CD4-positive, alpha-beta T cell treated with Interleukin-21 for 1 hour (primary cell): ENCODE measurements around the gene MTIF3.

Experiments
- DNase-seq: peaks from one replicate; pipeline ENCODE4 v3.0.0-alpha.2; 2020

Gene MTIF3, protein sequence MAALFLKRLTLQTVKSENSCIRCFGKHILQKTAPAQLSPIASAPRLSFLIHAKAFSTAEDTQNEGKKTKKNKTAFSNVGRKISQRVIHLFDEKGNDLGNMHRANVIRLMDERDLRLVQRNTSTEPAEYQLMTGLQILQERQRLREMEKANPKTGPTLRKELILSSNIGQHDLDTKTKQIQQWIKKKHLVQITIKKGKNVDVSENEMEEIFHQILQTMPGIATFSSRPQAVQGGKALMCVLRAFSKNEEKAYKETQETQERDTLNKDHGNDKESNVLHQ

DNA sequence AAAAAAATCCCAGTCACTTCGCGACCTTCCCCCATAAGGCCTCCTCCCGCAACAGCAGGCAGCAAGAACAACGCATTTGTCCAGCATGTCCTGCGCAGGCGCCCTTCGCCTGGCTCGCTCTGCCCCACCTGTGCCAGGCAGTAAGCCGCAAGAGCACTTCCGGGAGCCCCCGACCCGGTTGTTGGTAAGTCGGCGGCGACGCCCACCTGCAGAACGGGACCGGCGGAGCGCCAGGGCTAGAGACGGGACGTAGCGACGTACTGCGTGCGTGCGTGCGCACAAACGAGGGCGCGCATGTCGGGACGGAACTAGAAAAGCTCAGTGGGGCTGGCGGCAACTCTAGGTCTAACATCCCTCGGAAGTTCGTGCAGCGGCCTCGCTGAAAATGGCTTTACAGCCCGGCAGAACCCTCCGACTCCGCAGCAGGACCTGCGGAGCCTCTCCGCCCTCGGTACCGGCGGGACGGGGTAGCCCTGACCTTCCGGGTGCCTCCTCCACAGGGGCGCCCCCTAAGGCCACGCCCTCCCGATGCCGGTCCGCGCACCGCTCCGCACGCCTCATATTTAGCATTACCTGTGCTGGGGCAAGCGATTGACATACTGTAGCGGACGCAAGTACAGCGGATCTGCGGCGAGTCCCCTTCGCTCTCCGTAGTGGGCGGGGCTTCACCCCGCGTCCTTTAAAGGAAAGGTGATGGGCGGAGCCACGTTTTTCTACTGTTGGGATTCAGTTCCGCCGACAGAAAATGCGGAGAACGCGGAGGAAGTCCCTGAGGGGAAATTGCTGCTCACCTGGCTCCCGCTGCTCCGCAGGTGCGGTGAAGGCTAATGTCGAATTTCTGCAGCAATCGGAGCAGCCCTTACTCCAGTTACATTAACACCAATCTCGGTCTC lies at the start of gene MTIF3:
TSS of gene MTIF3 (minus strand) at position 629 of the 893 bp plus-strand sequence. CDS start 10,116 bp downstream, outside the sequence.
- peak; percentile 98 for DNase-seq

DNA sequence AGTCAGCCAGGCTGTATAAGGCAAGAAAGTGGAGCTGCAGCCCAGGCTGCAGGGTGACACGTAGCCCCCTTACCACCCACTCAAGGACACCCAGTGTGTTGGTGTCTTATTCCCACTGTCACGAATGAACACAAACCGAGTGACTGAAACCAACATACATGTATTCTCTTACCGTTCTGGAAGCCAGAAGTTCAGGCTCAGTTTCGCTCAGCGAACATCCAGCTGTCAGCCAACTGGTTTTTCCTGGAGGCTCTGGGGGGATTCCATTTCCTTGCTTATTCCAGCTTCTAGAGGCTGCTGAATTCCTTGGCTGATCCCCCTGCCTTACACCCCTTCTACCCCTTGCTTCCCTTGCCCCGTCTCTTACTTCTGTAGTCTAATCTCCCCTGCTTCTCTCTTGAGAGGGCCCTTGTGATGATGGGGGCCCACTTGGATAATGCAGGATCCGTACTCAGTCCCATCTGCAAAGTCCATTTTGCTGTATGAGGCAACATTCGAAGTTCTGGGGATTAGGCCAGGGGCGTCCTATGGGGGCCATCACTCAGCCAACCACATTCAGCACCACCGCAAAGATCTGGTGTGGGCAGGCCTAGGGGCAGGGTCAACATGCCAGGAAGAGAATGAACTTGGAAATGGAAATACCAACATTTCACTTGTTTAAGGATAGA lies 47.3 kb upstream of the MTIF3 start:
- no peak for DNase-seq

DNA sequence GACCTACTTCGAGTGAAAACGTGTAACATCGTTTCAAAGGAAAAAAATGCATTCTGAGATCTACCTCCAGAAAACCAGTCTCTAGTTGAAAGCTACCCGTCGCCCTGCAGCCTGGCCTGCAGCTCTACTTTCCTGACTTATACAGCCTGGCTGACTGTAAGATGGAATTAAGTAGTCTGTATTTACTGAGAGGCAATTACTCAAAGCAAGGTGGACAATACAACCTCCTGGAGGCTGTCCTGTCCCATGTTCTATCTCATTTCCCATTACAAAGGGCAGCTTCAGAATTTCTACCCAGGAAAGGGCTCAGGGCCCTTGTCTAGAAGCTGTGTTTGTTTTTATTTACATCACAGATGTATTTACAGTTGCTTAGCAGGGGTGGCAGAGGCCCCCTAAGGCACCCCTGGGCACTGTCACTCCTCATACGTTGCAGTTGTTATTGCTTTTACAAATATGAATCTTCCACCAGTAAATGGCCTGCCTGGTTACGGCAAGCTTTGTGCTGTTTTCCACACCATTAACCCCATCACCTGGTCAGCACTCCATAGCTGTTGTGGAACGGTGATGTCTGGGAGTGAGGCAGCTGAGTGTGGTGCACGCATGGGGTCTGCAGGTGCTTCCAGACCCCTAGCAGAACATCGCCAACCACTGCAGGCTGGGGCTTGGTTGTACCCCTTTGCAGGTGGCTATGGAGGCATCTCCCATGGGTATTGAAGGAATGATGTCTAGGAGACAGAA lies 46.3 kb upstream of the MTIF3 start:
- DNase-seq: no peak

DNA sequence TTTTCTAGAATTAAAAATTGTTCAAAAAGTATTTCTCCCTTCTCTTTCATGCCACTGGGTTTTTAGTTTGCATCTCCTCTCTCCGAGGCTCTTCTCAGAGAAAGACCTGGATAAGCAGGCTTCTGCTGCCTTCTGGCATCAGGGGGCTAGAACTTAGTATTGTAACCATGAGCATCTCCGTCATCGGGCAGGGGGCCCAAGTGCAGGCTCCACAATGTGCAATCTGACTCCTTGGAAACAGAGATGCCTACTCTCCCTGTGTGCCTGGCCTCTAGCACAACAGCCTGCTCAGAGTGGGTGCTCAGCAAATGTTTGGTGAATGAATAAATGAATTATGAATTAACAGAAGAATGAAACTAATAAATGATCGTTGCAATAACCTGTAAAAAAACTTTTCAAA lies 45.6 kb upstream of the MTIF3 start:
- DNase-seq: no peak

DNA sequence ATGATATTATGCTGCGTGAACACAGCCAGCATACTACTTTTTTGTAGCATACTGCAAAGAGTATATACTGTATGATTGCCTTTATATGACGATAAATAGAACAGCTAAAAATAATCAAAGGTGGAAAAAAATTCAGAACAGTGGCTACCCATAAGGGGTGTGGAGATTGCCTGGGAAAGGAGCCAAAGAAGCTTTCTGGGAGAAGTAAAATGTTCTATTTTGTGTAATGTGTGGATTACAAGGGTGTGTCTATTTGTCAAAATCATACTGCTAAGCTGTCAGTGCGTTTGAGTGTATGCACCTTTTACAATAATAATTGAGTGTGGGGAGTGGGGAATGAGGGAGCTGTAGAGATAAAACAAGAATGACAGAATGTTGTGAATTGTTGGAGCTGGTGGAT lies 45.2 kb upstream of the MTIF3 start:
- DNase-seq: no peak

DNA sequence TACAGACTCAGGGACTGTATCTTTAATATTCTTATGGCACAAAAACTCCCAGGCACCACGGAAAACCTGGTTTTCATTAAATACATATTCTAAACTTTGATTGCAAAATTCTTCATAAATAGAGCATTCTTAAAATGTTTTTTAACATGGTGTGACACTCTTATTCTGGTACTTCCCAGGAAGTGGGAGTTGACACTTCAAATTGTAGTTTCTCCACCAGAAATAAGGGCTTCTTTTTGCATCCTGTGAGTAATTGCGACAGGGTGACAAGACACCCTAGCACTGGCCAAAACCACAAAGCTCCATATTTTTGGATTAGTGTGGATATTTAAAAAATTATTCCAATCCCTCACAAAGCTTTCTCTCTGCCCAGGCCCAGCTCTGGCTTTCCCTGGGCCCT lies 43.6 kb upstream of the MTIF3 start:
- no peak for DNase-seq

DNA sequence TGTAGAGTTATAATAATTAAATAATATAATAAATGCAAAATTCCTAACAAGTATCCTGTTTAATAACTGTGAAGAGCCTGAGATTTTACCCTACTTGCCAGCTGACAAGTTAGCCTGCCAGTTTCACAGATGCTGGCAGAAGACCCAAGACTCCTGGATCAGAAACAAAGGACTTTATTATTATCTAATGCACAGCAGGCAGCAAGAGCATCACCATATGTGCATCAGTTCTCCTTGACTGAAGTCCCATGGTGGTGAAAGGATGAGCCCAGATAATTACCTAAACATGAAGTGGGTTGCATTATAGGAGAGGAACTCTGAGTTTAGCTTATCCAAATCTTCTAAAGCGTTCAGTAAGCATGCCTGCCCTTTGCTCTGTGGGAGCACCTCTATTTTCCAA lies 39.1 kb upstream of the MTIF3 start:
- no peak for DNase-seq

DNA sequence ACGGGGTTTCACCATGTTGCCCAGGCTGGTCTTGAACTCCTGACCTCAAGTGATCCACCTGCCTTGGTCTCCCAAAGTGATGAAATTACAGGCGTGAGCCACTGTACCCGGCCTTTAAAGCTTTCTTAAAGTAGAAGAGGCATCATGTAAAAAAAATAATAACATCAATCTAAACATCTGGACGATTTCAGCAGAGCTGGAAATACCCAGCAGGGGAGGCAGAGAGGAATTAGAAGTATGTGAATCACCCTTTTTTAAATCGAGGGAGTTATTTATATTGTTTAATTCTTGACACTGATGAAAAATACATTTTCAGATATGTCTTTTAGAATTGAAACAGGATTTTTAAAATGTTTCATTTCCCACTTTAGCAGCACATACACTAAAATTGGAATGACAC lies 37.4 kb upstream of the MTIF3 start:
- no peak for DNase-seq

DNA sequence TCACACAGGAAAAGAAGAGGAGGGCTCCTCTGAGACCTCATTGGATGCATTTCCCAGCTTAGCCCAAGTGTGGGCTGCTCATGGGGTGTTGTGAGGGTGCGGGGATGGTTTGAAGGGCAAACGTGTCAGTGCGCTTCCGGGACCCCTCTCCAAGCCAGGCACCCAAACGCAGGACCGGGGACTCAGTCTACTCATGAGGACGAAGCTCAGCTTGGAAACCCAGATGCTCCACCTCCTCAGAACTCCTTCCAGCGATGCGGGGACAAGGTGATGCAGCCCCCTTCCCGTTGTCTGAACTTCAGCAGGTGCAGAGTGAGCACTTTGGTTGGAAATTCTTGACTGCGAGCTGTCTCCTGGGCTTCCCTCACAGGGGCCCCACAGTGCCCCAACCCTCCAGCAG lies 33.1 kb upstream of the MTIF3 start:
- DNase-seq: no peak

DNA sequence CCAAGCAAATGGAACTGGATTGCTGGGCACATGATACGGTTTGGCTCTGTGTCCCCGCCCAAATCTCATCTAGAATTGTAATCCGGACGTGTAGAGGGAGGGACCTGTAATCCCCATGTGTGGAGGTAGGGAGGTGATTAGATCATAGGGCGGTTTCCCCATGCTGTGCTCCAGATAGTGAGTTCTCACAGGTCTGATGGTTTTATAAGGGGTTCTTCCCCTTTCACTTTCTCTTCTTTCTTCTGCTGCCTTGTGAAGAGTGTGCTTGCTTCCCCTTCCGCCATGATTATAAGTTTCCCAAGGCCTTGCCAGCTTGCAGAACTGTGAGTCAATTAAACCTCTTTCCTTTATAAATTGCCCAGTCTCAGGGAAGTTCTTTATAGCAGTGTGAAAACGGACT lies 32.6 kb upstream of the MTIF3 start:
- DNase-seq: peak; percentile 36

DNA sequence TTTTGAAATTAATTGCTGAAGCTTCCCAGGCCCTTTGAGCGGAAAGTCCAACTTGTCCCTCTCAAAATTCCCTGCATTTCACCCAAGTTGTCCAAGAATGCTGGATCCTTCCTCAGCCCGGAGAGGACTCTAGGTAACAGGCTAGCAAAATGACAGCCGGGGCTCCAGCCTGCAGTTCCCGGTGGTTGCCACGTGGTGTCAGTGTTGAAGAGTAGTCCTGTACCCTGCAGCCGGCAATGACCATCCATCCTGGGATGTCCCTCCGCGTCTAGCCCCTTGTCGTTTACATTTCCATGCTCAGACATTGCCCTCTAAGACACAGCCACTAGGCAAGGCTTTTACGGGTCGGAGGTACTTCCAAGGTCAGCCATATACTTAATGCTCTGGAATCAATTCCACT lies 31.4 kb upstream of the MTIF3 start:
- peak; percentile 17 for DNase-seq

DNA sequence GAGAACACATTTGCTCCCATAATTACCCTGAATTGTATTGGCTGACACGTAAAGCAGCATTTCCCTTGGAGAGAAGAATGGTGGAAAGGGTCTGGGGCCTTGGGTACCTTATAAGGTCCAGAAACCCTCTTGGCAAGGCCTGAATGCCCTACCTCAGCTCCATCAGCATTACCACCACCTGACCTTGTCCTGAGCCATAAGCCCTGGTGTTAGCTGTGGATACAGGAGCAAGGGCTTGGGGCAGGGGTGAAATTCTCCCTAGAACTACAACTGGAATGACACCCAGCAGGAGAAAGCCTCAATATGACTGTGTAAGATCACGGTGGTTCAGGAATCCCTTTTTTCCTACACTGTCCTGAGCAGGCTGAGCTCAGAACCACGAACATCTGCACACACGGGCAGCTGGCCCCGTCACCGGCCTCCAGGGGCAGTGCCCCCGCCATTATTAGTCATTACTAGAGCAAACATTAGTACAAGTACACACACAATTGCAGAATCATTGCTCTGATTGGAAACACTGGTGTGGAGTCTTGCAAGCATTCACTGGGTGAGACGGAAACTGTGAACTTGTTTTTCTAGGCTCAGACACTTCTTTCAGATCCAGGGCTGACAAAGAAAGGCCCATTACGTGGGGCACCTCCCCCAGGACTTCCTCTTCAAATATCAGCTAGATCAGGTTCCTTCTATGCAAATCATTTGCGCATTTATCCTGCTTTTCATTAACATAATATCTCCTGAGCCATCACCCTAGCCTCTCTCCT lies 26.8 kb upstream of the MTIF3 start:
- DNase-seq: peak; percentile 7

DNA sequence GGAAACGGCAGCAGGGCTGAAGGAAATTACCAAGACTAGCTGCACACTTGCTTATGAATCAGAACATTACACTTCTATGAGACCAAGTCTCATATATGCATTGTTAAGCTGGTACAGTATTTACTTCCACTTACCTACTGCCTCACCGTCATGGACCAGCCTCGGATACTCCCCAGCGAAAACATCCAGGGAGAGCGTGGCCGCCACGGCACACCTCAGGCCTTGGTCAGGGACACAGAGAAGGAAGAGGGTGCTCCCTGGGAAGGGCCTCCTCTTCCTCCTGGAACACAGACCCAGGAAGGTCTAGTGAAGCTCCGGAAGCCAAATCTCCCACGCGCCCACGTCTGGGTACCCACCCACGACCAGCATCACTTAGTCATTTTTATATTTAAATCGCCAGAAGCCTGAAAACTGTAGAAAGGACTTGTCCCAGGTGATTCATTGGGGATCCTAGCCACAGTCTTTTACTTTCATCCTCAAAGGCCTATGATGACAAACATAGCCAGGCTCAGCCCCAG lies 24.4 kb upstream of the MTIF3 start:
- no peak for DNase-seq

DNA sequence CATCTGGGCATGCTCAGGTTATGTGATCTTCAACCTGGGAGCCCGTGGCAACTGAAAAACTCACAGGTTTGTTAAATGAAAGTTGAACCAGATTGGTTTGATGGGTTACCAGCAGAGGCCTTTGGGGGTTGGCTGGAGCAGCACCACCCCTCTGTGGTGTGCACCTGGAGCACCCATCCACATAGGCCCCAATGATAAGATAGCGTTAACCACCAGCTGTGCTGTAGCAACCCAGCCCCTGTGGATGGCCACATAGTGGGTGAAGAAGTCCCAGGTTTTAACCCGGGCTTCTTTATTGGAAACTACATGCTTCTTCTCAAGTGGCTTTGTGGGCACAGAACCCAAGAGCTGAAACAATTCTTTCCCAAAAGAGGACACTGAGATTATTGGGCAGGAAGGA lies 22.6 kb upstream of the MTIF3 start:
- DNase-seq: peak; percentile 11

DNA sequence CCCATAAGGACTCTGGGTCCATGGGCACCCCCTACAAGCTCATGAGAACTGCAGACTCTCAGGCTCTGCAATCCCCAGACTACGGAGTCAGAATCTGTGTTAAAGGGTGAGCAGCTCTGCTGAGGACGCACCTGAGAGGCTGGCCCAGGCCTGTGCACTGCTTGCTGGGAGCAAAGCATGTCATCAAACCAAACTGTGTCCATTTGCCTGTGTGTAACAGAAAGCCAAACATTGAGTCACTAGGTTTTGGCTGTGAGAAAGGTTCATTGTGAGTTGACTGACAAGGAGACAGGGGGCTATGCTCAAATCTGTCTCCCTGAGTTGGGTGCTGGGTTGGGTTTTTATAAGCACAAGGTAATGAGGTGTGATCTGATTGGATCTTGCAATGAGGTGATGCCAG lies 22.1 kb upstream of the MTIF3 start:
- no peak for DNase-seq

DNA sequence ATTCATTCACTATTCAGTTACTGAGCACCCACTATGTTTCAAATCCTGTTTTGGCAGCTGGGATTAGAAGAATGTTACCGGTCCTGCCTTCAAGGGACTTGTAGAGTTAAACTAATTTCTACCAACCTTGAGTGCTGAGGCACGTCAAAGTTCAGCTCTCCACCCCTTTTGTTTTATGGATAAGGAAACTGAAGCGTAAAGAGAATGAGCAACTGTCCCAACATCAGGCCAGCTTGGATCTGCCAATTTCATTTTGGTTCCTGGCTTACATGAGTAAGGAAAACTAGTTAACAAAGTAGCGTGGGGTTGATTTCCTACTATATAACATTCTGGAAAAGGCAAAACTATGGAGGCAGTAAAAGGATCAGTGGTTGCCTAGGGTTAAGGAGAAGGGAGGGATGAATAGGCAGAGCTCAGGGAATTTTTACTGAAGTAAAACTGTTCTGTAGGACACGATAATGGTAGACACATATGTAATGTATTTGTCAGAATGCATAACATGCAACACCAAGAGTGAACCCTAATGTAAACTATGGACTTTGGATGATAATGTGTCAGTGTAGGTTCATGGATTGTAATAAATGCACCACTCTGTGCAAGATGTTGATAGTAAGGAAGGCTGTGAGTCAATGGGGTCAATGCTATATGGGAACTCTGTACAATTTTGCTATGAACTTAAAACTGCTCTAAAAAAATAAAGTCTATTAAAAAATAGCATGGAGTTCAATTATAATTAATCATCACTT lies 19.9 kb upstream of the MTIF3 start:
- no peak for DNase-seq

DNA sequence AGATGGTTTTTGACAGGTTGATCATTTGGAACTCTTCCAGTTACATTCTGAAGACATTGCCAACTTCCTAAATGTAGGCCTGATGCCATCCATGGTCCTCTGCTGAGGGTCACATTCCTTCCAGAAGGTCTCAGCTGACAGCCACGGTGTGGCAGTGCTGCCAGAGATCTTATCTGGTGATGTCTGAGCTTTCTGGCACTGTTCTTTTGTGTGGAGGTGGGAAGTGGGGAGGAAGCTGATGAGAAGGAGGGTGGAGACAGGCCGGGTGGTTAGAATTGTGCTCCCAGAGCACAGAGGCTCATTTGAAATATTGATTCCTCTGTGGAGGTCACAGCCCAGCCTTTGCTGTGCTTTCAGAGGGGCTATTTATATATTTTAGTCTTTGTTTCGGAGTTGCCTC lies 16.1 kb upstream of the MTIF3 start:
- no peak for DNase-seq

DNA sequence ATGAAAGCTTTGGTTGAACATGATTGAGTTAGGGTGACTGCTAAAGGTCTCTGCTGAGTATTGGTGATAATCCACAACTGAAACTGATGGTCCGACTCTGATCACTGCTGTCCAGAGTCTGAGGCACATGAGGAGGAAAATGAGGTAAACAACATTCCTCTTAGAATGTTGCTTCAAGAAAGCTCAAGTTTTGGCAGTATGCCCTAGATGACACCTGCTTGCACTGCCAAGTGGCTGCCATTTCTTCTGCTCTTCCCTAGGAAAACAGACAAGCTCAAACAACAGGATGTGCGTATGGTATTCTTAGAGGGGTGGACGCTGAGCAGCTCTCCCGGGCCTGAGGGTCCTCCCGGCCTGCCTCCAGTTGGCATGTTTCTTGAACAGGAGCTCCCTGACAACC lies 15.2 kb upstream of the MTIF3 start:
- DNase-seq: no peak

DNA sequence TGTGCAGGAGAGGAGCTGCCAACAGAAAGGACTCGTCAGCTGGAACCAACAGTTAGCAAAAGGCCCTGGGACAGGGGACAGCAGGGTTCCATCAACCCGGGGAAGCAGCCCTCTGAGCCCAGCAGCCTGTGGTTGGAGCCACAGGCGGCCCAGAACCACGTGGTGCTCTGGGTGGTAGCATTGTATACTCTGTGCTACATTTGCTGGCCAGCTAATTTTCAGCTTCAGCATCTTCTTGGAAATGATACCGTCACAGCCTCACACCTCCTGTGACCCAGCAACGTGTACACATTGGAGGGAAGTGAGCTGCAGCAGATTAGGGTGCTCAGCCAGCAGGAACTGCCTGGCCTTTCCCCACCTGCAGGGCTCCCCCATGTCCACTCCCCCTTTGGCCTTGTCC lies 13.1 kb upstream of the MTIF3 start:
- no peak for DNase-seq

DNA sequence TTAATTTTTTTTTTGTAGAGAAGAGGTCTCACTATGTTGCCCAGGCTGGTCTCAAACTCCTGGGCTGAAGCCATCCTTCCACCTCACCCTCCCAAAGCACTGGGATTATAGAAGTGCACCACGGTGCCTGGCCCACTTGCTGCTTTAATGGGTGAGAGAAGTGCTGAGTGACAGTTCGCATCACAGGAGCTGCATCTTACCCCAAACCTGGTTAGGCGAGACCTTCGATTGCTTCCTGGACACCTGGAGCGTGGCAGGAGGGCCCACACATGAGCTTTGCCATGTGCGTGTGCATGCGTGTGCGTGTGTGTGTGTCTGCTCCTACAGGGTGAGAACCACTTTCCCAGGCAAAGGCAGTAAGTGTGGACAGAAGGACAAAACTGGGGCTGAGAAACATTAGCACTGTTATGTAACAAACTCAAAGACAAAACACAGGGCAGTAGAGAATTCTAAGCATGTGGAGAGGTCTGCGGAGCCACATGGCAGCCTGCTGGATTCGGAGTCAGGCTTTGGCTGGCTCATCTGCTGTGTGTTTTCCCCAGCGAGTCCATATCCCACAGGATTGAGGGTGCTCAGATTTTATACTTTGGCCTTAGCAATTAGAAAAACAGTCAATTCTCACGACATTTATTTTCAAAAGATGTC lies 11.7 kb upstream of the MTIF3 start:
- DNase-seq: no peak

DNA sequence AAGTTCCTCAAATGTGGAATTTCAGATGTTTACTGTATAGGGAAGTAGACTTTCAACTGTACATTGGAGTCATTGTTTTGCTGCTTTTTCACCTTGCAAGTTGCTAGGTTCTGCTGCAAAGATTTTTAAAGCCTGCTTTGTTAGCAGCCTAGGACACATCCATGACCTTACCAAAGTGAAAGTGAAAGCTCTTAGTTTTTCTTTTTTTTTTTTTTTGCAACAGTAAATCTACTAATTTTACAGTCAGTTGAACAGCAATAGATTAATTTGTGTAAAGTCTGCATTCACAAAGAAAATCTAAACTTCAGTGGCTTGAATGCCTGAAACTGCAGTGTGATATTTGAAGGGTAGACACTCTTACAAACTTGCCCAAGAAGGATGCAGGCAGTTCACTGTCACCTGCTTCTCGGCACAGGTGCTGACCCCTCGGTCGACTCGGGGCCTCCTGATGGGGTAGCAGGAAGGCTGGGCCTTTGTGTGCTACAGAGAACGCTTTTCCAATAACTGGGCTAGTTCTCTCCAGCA lies 5.0 kb upstream of the MTIF3 start:
- peak; percentile 21 for DNase-seq
